NCI-H82 treated with DMSO at 0.1 percent for 48 hours (cell line): Measurements from ENCODE around the gene SCARB2.

ENCODE experiments used
- DNase-seq: peaks from one replicate; lab custom pipeline; 2025; ENCODE audit not compliant: unreplicated experiment; lab: John Stamatoyannopoulos, UW

The SCARB2 gene

DNA sequence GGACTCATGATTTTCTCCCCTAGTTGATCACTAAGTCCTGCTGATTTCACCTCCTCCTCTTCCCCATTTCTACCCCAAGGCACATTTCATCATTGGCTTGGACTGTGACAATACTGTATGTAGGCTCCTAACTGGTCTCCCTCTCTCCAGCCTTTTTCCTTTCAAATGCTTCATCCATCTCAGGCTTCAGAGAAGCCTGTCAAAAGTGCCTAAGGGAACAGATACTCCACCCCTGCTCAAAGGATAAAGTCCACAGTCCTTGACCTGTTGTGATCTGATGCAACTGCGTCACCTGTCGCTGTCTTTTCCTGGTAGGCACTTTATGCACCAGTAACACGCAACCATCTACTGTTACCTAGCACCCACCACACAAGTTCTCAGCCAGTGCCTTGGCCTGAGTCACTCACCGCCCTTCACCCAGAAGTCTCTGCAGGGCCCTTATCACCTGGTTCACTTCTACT lies 12.8 kb downstream of the SCARB2 start:
- DNase-seq, result no peak

DNA sequence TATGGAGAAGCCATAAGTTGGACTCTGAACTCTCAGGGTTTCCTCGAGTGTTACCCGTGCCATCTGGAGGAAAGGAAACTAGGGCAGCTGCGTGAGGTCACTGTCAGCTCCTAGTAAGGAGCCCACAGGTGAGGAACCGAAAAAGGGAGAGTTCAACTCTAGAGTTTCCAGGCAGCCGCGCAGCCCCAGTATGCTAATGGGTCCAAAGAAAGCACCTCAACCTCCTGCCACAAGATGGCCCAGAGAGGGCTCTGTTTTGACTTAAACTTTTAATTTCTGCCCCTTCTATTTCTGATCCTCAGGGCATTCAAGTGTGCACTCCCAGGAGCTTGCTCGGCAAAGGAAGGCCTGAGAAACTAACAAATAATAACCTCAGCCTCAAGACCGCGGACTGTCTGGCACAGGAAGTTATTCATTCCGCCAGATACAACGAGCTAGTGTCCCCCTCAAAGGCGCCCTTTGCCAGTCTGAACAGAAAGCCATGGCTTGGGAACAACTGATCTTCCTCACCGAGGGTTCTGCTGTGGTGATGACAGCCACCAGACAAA lies 13.9 kb downstream of the SCARB2 start:
- peak; percentile 13 for DNase-seq

DNA sequence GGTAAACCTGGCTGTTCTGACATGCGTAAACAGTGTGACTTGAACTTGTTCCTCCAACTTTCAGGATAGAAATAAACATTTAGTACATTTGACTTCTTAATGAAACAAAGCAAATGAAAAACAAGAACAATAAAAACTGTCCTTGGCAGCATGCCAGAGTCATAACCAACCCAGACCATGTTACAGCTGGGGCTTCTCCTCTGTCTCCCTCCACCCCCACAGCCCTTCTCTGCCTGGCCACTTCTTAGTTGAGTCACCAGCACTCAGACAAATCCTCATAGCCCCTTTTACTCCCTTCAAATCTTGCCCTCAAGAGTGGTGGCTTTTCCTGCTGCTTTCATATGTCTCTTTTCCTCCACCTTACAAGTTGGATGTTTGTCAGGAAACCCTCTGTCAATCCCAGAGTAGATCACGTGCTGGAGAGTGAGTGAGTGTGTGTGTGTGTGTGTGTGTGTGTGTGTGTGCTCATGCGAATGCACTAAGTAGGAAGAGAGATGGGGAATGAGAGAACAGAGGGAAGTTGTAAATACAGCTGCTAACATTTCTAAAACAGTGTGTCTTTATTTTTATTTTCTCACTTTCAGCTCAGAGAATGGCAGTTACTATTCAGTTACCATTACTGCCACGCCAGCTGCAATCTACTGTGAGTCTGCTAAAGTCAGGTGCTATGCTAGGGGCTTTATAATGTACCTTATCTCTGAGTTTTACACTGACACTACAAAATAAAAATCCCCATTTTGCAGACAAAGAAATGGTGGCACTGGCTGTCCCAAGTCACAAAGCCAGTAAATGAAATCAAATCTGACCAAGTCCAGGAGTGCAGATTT lies 15.0 kb downstream of the SCARB2 start:
- DNase-seq, result peak; percentile 87

DNA sequence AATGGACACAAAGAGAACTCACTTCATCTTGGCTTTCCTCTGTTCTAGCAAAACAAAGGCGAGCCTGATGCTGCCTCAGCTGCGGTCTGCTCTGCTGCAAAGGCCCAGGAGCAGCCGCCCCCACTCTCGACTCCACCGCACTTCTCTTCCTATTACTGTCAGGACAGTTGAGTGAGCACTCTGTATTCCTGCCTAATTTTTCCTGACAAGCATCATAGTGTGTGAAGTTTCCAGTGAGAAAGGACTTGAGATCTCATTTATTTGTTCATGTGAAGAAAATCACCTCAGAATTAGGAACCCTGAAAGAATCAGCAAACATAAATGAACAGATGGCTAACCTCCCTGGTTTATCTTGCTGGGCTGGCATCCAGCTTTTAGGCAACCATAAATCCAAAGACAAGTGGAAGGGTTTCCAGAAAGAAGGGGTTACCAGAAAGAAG lies 15.6 kb downstream of the SCARB2 start:
- peak; percentile 87 for DNase-seq

DNA sequence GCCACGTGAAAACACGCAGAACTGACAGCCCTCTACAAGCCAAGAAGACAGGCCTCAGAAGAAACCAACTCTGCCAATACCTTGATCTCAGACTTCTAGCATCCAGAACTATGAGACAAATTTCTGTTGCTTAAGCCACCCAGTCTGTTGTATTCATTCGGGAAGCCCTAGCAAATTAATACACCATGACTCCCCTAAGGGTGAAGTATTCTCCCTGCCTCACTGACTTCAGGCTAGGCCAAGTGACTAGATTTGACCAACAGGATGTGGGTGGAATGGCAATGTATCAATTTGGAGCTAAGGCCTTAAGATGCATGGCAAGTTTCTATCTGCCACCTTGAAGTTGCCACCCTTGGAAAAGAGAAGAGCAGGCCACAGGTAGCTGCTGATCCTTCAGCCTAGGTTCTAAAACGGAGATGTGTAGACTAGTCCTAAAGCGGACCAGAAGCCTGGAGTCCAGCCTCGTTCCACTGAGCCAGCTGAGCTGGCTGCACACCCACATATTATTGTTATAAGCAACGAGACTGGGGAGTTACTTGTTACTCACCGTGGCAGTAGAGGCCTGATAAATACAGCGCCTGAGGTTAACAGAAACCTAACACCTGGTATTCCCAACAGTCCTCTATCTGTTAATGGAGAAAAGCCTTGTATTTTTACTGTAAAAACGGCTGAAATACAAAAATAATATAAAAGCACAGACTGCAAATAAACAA lies 16.4 kb downstream of the SCARB2 start:
- DNase-seq, result no peak

DNA sequence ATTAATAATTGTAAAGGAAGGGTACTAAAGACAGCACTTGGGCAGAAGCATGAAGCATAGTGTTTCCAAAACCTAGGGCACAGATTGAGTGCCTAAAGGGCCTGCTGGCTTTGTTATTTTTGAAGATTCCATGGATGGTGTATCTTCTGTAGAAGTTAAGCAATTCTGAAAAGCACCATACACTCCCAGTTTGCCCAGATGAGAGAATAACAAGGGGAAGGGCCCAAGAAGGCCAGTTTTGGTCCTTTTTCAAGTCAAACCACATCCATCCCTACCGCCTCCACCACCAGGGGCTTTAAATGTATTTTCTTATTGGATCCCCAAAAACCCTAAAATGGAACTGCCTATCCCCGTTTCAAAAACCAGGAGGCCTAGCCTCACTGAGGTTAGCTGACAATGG lies 17.2 kb downstream of the SCARB2 start:
- no peak for DNase-seq

DNA sequence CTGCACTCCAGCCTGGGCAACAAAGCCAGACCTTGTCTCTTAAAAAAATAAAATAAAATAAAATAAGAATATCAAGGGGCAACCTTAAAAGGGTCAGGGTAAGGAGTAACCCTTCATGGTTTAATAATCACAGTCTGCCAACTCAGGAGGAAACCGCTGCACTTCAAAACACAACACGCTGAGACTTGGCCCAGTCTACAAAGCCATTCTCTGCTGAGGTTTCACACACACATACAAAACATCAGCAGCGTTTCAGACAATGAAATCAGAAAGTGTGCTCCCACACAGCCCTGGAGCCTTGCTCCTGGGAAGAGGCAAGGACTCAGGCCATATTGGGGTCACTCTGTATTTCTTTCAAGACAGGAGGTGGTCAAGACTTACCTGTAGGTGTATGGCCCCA lies 18.3 kb downstream of the SCARB2 start:
- no peak for DNase-seq

DNA sequence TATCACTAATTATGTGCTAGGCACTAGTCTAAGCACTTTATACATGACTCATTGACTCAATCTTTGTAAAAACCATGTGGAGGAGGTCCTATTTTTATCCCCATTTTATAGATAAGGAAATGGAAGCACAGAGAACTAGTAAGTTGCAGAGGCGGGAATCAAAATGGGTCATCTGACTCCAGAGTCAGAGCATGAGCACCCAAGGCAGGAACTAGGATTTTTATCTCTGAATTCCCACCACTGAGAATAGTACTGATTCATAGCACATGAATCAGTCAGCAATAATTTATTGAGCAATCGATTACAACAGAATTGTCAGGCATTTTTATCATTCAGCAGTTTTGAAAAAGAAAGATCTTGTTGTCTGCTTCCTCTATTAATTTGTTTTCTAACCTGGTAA lies 19.3 kb downstream of the SCARB2 start:
- DNase-seq, result no peak

DNA sequence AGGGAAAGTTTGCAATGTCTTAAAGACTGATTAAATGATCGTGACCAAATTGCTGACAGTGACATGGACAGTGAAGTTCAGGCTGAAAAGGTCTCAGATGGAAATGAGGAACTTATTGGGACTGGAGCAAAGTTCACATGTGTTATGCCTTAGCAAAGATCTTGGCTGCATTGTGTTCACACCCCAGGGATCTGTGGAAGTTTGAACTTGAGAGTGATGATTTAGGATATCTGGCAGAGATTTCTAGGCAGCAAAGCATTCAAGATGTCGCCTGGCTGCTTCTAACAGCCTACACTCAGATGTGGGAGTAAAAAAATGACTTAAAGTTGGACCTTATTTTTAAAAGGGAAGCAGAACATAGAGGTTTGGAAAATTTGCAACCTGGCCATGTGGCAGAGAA lies 21.4 kb downstream of the SCARB2 start:
- no peak for DNase-seq

DNA sequence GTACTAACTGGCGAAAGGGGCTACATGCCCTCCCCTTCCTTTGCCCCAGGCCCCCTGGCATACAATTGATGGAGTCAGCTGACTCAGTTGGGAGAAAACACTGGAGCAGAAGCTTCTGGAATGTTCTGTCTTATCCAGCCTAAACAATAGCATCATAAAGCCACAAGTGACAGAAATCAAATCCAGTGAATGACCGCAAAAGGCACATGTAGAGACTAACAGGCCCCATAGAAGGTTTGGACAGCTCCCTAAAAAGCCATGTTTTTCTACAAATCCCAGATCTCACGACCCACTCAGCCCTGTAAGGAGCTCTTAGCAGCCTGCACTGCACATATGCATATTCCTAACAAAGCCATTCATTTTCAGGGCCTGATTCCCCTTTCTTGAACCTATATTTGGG lies 25.1 kb downstream of the SCARB2 start:
- DNase-seq, result no peak

DNA sequence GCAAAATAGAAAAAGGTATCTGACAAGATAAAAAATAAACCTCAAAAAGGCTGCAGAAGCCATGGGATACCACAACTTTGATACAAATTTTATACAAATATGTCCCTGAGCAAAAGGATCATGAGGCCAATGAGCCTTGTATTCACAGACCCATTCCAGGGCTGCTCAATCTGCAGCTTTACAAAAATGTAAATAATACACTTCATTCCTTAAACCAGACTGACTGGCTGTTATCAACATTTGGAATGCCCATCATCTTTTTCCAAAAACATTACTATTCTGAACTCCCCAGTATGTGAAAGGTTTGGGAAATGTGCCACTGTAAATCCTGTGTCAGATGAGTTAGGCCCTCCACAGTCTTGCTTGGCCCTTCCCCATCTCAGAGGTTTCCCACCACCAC lies 25.5 kb downstream of the SCARB2 start:
- no peak for DNase-seq

DNA sequence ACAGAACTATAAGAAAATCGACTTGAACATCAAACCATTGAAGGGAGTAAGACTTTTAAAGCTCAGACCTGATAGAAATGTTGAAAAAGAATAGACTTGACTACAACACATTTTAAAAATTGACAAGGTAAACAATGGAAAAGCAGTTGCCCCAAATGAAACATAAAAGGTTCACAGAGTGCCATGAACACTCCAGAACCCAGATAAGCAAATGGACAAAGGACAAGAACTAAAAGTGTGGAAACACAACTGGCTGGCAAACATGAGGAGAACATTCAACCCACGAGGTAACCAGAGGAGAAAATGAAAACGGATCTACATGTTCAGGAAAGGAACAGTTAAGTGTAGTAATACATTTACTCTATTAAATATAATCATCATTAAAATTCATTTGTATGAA lies 26.5 kb downstream of the SCARB2 start:
- no peak for DNase-seq

DNA sequence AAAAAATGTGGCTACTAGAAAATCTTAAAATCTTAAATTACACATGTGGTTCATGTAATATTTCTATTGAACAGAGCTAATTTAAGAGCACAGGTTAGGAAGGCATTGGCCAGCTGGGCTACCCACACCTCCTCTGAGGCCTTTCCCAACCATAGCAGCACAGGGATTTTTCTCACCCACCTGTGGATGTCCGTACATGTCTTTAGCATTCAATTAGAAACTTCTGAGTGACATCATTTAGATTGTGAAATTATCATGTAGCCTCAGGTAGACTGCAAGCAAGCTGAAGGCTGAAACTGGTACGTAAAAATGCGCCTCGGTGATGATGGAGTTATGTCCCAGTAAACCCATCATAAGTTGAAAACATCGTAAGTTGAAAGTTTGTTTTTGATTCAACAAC lies 31.2 kb downstream of the SCARB2 start:
- DNase-seq, result no peak

DNA sequence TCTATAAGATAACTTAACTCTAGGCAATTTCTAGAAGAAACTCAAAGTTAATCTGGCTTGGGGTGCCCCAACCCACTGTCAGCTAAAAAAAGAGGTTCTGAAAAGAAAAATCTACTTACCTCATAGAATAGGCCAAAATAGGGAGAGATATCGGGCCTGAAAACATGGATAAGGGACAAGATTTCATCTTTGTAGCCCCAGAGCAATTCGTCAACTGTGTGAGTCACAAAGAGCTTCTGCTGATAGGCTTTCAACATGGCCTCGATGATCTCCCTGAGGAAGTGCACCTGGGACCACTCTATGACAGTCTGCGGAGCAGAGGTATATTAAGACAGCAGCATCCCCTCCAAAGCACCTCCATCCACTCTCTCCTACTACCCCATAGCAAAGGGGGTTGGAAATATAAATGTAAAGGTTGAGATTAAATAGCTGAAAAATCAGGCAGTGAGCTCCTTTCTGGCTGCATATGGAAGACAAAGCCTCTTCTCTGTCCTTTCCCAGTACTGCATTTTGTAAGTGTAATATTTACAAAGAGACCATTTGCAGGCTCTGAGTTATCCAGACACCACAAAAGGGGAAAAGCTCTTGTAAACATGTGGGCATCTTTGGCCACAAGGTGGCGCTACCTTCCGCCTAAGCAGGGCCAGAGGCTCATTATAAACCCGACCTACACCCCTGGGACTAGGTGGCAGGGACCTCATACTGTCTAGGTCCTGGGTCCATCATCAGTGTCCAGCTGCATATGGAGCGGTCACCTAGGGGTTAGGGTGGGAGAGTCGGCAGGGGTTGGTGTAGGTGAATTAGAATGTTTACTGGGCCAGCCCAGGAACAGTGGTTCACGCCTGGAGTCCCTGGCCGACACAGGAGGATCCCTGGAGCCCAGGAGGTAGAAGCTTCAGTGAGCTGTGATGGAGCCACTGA lies 34.0 kb downstream of the SCARB2 start:
- peak; percentile 38 for DNase-seq

DNA sequence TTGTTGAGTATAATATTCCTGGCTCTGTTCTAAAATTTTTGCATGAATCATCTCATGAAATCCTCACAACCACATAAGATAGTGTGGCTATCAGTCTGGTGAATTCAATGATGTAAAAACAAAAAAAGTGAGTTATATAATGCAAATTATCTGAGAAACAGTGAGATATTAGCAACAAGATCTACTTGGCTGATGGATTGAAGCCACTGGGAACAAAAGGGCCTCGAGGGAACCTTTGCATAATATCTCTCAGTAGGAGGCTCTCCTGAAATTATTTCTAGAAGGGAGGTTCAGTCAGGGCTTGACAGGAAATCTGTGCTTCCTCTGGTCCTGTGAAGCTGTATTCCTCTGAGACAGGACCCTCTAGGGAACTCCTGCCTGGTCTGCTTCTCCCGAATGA lies 35.3 kb downstream of the SCARB2 start:
- no peak for DNase-seq

DNA sequence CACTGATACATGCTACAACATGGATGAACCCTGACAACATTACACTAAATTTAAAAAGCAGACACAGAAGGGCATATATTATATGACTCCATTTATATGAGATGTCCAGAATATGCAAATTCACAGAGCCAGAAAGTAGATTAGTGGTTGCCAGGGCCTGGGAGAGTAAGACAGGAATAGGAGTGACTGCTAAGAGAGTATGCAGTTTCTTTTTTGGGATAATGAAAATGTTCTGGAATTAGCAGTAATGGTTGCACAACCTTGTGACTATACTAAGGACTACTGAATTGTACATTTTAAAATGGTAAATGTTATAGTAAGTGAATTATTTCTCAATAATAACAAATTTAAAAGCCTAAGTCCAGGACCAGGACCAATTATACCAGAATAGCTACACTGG lies 35.9 kb downstream of the SCARB2 start:
- DNase-seq, result no peak

DNA sequence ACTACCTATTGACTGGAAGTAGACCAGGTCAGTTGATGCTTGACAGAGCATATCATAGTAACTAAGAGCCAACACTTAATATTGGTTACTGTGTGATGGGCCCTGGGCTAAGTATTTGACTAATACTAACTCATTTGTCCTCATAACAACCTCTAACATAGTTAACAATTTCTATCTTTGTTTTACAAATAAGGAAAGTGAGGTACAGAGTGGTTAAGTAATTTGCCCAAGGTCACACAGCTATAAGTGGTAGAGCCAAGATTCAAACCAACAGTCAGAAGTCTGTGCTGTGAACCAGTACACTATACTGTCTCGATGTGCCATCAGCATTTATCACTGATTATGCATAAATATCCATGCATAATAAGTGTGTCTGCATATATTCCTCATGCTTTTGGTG lies 38.3 kb downstream of the SCARB2 start:
- no peak for DNase-seq

DNA sequence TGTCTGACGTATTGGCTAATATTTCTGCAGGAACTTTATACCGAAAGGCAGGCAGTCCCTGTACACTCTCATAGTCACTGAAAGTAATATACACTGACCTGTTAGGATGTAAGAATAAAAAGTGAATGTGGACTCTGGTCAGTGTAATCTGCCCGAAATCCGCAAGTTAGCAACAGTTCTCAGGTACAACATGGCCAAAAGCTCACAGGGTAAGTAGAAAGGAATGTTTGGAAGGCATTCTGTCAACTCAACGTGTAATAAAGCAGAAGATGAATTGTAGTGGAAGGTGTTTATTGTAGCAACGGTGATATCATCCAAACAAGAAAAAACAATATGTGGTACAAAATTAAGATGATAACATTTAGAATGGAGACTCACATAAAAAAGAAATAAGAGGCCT lies 39.4 kb downstream of the SCARB2 start:
- no peak for DNase-seq

DNA sequence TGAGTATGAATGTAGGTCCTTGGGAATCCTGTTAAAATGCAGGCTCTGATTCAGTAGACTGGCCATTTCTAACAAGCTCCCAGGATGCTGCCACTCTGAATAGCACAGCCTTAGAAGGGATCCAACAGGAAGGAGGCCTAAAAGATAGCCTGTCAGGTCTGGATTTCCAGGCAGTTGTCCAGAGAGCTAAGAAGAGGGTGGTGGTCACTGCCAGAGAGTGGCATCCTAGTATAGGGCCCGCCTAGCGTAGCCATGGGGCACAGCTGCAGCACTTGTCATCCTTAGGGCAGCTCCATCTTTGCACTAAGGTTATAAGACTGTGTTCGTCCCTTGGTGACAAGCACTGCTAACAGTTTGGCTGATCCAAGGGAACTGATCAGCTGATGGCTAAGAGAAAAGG lies 44.9 kb downstream of the SCARB2 start:
- no peak for DNase-seq

DNA sequence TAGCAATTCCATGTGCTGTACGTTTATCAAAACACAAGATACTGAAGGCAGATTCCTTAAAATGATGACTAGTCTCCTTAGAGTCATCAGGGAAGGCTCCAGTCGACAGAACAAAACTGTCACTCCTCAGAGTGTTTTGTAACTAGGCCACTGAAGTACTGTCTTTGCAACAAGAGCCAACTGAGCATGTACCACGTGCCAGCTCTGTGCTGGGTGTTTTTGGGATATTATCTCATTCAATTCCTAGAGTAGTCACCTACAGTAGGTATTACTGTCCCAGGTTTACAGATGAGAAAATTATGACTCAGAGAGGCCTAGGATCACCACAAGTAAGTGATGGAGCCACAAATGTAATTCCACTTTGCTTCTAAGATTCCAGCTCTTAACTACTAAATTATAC lies 47.1 kb downstream of the SCARB2 start:
- DNase-seq, result no peak

DNA sequence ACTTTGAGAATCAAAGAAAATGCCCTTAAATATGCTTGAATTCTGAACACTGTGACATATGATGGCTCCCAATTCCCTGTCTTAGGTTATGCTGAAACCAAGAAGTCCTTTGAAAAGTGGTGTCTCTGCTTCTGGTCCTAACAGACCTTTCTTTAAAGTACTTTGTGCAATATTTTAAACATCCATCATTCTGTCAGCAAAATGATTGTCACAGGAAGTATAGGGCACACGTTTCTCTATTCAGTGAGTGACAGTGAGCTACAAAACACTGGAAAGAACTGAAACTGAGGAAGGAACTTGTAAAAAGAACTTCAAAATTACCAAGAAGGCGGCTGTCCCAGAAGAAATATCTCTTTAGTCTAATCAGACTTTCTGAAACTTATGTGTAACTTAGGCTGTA lies 53.3 kb downstream of the SCARB2 start:
- DNase-seq, result no peak
